HG03060 (cell line): ENCODE measurements around the gene AQP12B.
"Not testable (repeated sequence)": the region's sequence is repeated elsewhere in the genome, so short reads cannot be mapped to it uniquely, and the experiment has no call there.

Experiments used
- ATAC-seq: cut with Tn5 transposase; IDR thresholded peaks from one replicate; pipeline ENCODE4 v1.9.1; 2021; ENCODE audit warnings: low read depth, moderate number of reproducible peaks; ENCODE audit not compliant: unreplicated experiment

AQP12B gene

GRCh38 chr2:240701736-240702639 is 19.3 kb upstream of the AQP12B start:
- ATAC-seq, result no peak

GRCh38 chr2:240701091-240701735 is 18.5 kb upstream of the AQP12B start:
- ATAC-seq, result no peak

GRCh38 chr2:240700616-240701015 is 17.9 kb upstream of the AQP12B start:
- not testable (repeated sequence) for ATAC-seq

- not testable (repeated sequence) for ATAC-seq
These were observed 17.1 kb upstream of the AQP12B start for GRCh38 chr2:240699835-240700234.

- not testable (repeated sequence) for ATAC-seq
These were observed 16.3 kb upstream of the AQP12B start for GRCh38 chr2:240698852-240699561.

- ATAC-seq, result not testable (repeated sequence)
These were observed 13.8 kb upstream of the AQP12B start for GRCh38 chr2:240696469-240696868.

- ATAC-seq, result not testable (repeated sequence)
These were observed 12.9 kb upstream of the AQP12B start for GRCh38 chr2:240695593-240695992.

GRCh38 chr2:240694304-240694703 is 11.6 kb upstream of the AQP12B start:
- not testable (repeated sequence) for ATAC-seq

GRCh38 chr2:240692583-240693561 is 10.2 kb upstream of the AQP12B start:
- ATAC-seq, result not testable (repeated sequence)

GRCh38 chr2:240691631-240692420 is 9.1 kb upstream of the AQP12B start, which contains the start of gene AQP12A:
Gene AQP12A (plus strand): TSS chr2:240691866. CDS start chr2:240691914, 48 bp downstream.
- not testable (repeated sequence) for ATAC-seq

- not testable (repeated sequence) for ATAC-seq
These were observed 8.4 kb upstream of the AQP12B start for GRCh38 chr2:240691075-240691427.

GRCh38 chr2:240690421-240691074 is 7.9 kb upstream of the AQP12B start:
- ATAC-seq, result not testable (repeated sequence)

GRCh38 chr2:240689975-240690374 is 7.3 kb upstream of the AQP12B start:
- no peak for ATAC-seq

- ATAC-seq, result no peak
These were observed 5.9 kb upstream of the AQP12B start for GRCh38 chr2:240688553-240688919.

- ATAC-seq, result no peak
These were observed 5.3 kb upstream of the AQP12B start for GRCh38 chr2:240687741-240688552.

- ATAC-seq, result no peak
These were observed 4.5 kb upstream of the AQP12B start for GRCh38 chr2:240687045-240687740.

GRCh38 chr2:240686460-240686859 is 3.8 kb upstream of the AQP12B start:
- no peak for ATAC-seq
